ENCODE data around the gene KIF2C. TPM values are rescaled to one million over a fixed set of nuclear protein-coding genes. Genes with fewer than 3 reads are reported as not detected.
A peak's percentile ranks its signal among the peaks of the same experiment; 100 is the strongest.
"Not testable (repeated sequence)": the region's sequence is repeated elsewhere in the genome, so short reads cannot be mapped to it uniquely, and the experiment has no call there.

Gene KIF2C
- total RNA-seq, 4 donors from 2014 or later, result 2.5 to 8.3 (median 3.5) TPM

GRCh38 chr1:44786841-44787426 is 47.3 kb downstream of the KIF2C start:
- H3K27me3 ChIP-seq, result no peaks in the 10 kb centered on the region
- no peaks in the 10 kb centered on the region for H3K9me3 ChIP-seq
- no peak for TF ChIP-seq CTCF (IDR thresholded peaks at IDR 0.05)
- no peak for TF ChIP-seq POLR2A (IDR thresholded peaks at IDR 0.05)
- peak overlapping the region; percentile 15 to 89 (median 52) for H3K27ac ChIP-seq
- no peak for DNase-seq
- peak overlapping the region in 1 of 4 donors; percentile 58 for H3K4me3 ChIP-seq
- no peaks in the 10 kb centered on the region for H3K36me3 ChIP-seq
- peaks cover 0 to 31% (median 25%) of the 10 kb centered on the region in 4 donors for H3K4me1 ChIP-seq

DNA sequence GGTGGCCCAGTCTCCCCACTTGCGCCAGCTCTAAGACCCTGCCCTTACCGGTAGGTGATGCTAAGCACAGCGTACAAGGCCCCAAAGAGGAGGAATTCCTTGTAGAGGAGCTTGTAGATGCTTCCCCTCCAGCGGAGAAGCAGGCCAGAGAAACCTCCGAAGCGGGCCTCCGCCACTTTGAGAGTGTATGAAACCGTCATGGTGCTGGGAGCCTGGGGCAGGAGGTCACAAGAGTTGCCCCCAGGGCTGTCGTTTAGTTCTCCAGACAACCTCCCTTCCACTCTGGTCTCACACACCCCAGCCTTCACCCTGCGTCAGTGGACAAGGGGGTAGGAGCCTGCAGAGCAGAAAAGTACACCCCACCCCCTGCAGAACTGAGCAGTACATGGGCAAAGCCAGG is 47.9 kb downstream of the KIF2C start:
- TF ChIP-seq CTCF (IDR thresholded peaks at IDR 0.05), result no peak
- H3K4me1 ChIP-seq, result peaks cover 0 to 31% (median 25%) of the 10 kb centered on the region in 4 donors

GRCh38 chr1:44788120-44788860 is 48.7 kb downstream of the KIF2C start, which contains the start of gene BEST4:
BEST4 (minus strand) TSS chr1:44788170; CDS start chr1:44787705, 465 bp downstream.
- Histone ChIP-seq H3K4me1 (peaks cover 0 to 31% (median 24%) of the 10 kb centered on the region in 4 donors), H3K36me3 (no peaks in the 10 kb centered on the region), H3K27ac (peak within 1 kb of the TSS in 1 of 4 donors; percentile 25), H3K9me3 (no peaks in the 10 kb centered on the region), H3K27me3 (no peaks in the 10 kb centered on the region), H3K4me3 (no peak within 1 kb of the TSS)
- no peak for DNase-seq
- TF ChIP-seq POLR2A (IDR thresholded peaks at IDR 0.05) (no peak), CTCF (IDR thresholded peaks at IDR 0.05) (no peak)

More for the DNA sequence above, 47.9 kb downstream of the KIF2C start:
- DNase-seq, result no peak
- Histone ChIP-seq H3K27me3 (no peaks in the 10 kb centered on the region), H3K4me3 (no peak overlapping the region), H3K9me3 (no peaks in the 10 kb centered on the region), H3K36me3 (no peaks in the 10 kb centered on the region), H3K27ac (peak overlapping the region in 1 of 4 donors; percentile 25)

DNA sequence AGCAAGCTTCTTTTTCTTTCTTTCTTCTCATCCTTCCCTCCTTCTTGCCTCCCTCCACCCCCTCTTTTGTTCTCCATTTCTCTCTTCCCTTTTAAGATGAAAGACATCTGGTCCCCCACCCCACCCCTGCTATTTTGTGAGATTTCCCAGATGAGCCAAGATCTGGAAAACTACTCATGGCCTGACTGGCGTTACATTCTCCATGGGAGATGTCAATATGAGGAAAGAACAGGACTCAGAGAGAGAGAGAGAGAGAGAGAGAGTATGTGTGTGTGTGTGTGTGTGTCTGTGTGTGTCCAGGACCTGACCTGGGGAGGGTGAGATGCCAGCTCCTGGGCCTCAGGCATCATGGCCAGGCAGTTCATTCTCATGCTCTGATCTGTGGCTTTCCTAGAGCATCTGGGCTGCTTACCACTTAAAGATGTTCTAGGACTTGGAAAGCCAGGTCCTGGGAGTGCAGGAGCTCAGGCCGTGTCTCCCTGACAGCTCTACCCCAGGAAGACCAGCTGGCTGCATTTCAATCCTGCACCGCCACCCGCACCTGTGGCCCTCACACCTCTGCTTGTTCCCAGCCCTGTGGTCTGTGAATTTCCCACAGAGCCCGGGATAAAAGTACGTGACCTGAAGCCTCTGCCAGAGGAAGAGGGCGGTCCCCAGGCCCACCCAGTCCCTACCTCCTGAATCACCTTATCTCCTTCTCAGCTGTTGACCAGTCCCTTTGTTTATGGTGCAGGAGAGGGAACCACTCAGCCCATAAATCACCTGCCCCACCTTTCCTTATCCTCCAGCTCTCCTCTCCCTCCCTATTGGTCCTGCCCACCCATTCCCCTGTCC is 51.5 kb downstream of the KIF2C start:
- no peak overlapping the region for H3K27ac ChIP-seq
- DNase-seq, result no peak
- no peaks in the 10 kb centered on the region for H3K36me3 ChIP-seq
- no peaks in the 10 kb centered on the region for H3K9me3 ChIP-seq
- H3K4me1 ChIP-seq, result peaks cover 0 to 3% (median 2%) of the 10 kb centered on the region in 4 donors
- no peak overlapping the region for H3K4me3 ChIP-seq
- no peaks in the 10 kb centered on the region for H3K27me3 ChIP-seq
- TF ChIP-seq CTCF (IDR thresholded peaks at IDR 0.05) (no peak), POLR2A (IDR thresholded peaks at IDR 0.05) (no peak)

DNA sequence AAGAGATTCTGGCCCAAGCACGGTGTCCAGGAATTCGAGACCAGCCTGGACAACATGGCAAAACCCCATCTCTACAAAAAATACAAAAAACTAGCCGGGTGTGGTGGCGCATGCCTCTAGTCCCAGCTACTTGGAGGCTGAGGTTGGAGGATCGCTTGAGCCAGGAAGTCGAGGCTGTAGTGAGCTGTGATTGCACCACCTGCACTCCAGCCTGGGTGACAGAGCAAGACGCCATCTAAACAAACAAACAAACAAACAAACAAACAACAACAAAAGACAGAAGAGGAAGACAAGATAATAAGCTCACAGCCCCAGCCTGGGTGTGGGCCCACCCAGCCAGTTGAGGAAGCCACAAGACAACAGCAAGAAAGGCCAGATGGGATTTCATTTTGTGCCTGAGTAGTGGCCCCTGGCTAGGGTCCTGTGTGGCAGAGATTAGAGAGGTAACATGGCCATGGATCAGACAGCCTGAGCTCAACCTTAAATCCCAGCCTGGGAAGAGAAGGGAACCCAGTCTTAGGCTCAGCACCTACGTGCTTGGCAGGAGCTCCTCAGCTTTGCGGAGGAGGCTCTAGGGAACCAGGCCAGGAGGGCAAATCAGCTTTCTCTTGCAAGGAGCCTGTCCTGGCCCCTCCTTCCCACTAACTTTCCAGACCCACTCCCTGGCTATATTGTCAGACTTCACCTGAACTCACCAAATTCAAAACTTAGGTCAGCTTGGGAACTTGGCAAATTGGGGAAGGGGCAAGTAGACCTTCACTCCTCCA is 53.3 kb downstream of the KIF2C start:
- H3K4me1 ChIP-seq, result no peaks in the 10 kb centered on the region
- TF ChIP-seq POLR2A (IDR thresholded peaks at IDR 0.05) (no peak), CTCF (IDR thresholded peaks at IDR 0.05) (no peak)
- H3K4me3 ChIP-seq, result no peak overlapping the region
- H3K36me3 ChIP-seq, result no peaks in the 10 kb centered on the region
- no peaks in the 10 kb centered on the region for H3K27me3 ChIP-seq
- no peak overlapping the region for H3K27ac ChIP-seq
- H3K9me3 ChIP-seq, result no peaks in the 10 kb centered on the region
- DNase-seq, result peak in 2 of 3 donors; percentile 2 to 22

DNA sequence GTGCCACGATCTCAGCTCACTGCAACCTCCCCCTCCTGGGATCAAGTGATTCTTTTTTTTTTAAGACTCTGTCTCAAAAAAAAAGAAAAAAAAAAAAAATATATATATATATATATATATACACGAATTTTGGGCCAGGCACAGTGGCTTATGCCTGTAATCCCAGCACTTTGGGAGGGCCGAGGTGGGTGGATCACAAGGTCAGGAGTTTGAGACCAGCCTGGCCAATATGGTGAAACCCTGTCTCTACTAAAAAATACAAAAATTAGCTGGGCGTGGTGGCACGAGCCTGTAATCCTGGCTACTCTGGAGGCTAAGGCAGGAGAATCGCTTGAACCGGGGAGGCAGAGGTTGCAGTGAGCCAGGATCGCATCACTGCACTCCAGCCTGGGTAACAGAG is 58.2 kb downstream of the KIF2C start:
- not testable (repeated sequence) for H3K4me3 ChIP-seq, H3K27ac ChIP-seq, H3K36me3 ChIP-seq, H3K9me3 ChIP-seq, H3K27me3 ChIP-seq
- peaks cover 0 to 28% (median 6%) of the 10 kb centered on the region in 4 donors for H3K4me1 ChIP-seq
- DNase-seq, result peak in 1 of 3 donors; percentile 43
